ENCODE data around the gene ADGRV1.

The ADGRV1 gene

DNA sequence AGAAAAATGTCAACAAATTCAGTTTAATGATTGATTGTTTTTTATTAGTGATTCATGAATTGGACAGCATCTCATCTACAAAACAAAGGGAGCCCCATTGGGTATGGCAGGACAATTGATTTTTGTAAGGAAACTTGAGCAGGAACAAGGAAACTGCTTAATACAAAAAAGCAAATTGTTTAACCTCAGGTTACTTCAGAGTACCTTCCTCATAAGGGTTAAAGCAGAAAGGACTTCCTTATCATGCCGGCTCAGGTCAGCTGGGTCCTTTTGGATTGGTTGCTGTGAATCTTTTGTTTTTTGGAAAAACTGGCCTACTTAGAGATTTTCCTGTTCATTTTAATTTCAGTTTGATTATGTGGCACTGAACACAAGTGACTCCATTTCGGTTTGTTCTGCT, 612.7 kb downstream of the ADGRV1 start:
- Histone ChIP-seq H3K4me3 (ENCODE audit: insufficient read depth, low read length, poor library complexity, severe bottlenecking) (no peak overlapping the region), H3F3A (ENCODE audit: insufficient read depth) (no peaks in the 10 kb centered on the region), H3K27ac (ENCODE audit: low read depth, low read length) (no peak overlapping the region), H4K20me1 (ENCODE audit: low read depth, low read length) (no peaks in the 10 kb centered on the region), H3K79me2 (ENCODE audit: insufficient read depth, low read length) (no peaks in the 10 kb centered on the region), H3K27me3 (ENCODE audit: low read length) (no peaks in the 10 kb centered on the region), H3K36me3 (ENCODE audit: low read length) (no peaks in the 10 kb centered on the region), H3K9ac (ENCODE audit: low read length) (no peak overlapping the region), H2AFZ (ENCODE audit: low read depth, low read length, severe bottlenecking) (no peak overlapping the region), H3K9me2 (replicated peaks; ENCODE audit: insufficient read depth, low read length) (no peaks in the 10 kb centered on the region), H3K4me2 (ENCODE audit: low read depth, low read length, poor library complexity, severe bottlenecking) (no peak overlapping the region), H3K9me3 (ENCODE audit: insufficient read depth, low read length) (no peaks in the 10 kb centered on the region)
- TF ChIP-seq EZH2phosphoT487 (conservative IDR thresholded peaks at IDR 0.05; ENCODE audit: low read length) (no peak), CTCF (IDR thresholded peaks at IDR 0.05; ENCODE audit: insufficient read depth, low read length, poor library complexity, severe bottlenecking) (no peak)

DNA sequence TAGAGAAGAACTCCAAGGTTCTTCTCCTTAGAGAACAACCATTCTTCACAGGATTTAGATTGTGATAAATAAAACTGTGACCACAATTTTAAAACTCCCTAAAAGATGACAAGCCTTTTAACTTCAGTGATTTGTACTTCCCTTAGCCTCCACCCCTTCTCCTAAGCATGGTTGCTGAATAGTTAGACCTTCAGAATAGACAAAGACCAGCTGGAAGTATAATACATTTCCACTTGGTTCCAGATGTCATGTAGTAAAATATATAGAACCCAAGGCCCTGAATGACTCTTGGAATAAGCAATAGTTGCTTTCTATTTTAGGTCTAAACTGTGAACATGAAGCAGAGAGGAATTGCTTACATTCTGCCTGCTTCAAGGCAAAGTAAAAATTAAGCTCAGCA, 615.8 kb downstream of the ADGRV1 start:
- H3K9me3 ChIP-seq (ENCODE audit: insufficient read depth, low read length) = no peaks in the 10 kb centered on the region
- no peak overlapping the region for H3K4me2 ChIP-seq (ENCODE audit: low read depth, low read length, poor library complexity, severe bottlenecking)
- no peaks in the 10 kb centered on the region for H3K27me3 ChIP-seq (ENCODE audit: low read length)
- no peaks in the 10 kb centered on the region for H3K9me2 ChIP-seq (replicated peaks; ENCODE audit: insufficient read depth, low read length)
- no peak overlapping the region for H2AFZ ChIP-seq (ENCODE audit: low read depth, low read length, severe bottlenecking)
- TF ChIP-seq CTCF (IDR thresholded peaks at IDR 0.05; ENCODE audit: insufficient read depth, low read length, poor library complexity, severe bottlenecking) (no peak), EZH2phosphoT487 (conservative IDR thresholded peaks at IDR 0.05; ENCODE audit: low read length) (no peak)
- no peak overlapping the region for H3K4me3 ChIP-seq (ENCODE audit: insufficient read depth, low read length, poor library complexity, severe bottlenecking)
- H3F3A ChIP-seq (ENCODE audit: insufficient read depth) = no peaks in the 10 kb centered on the region
- no peaks in the 10 kb centered on the region for H4K20me1 ChIP-seq (ENCODE audit: low read depth, low read length)
- no peaks in the 10 kb centered on the region for H3K36me3 ChIP-seq (ENCODE audit: low read length)
- H3K79me2 ChIP-seq (ENCODE audit: insufficient read depth, low read length) = no peaks in the 10 kb centered on the region
- H3K27ac ChIP-seq (ENCODE audit: low read depth, low read length) = no peak overlapping the region
- no peak overlapping the region for H3K9ac ChIP-seq (ENCODE audit: low read length)

GRCh38 chr5:91175708-91176107, 617.1 kb downstream of the ADGRV1 start:
- Histone ChIP-seq H3K9me3 (ENCODE audit: insufficient read depth, low read length) (no peaks in the 10 kb centered on the region), H3K9ac (ENCODE audit: low read length) (no peak overlapping the region), H2AFZ (ENCODE audit: low read depth, low read length, severe bottlenecking) (no peak overlapping the region), H3K79me2 (ENCODE audit: insufficient read depth, low read length) (no peaks in the 10 kb centered on the region), H3K27ac (ENCODE audit: low read depth, low read length) (no peak overlapping the region), H4K20me1 (ENCODE audit: low read depth, low read length) (no peaks in the 10 kb centered on the region), H3K4me2 (ENCODE audit: low read depth, low read length, poor library complexity, severe bottlenecking) (no peak overlapping the region), H3K4me3 (ENCODE audit: insufficient read depth, low read length, poor library complexity, severe bottlenecking) (no peak overlapping the region), H3K9me2 (replicated peaks; ENCODE audit: insufficient read depth, low read length) (no peaks in the 10 kb centered on the region), H3K27me3 (ENCODE audit: low read length) (no peaks in the 10 kb centered on the region), H3K36me3 (ENCODE audit: low read length) (no peaks in the 10 kb centered on the region), H3F3A (ENCODE audit: insufficient read depth) (no peaks in the 10 kb centered on the region)
- TF ChIP-seq EZH2phosphoT487 (conservative IDR thresholded peaks at IDR 0.05; ENCODE audit: low read length) = no peak
- no peak for TF ChIP-seq CTCF (IDR thresholded peaks at IDR 0.05; ENCODE audit: insufficient read depth, low read length, poor library complexity, severe bottlenecking)

Measured in SU-DHL-6 (cell line).